SH-SY5Y (cell line): Measurements from ENCODE around the gene TEX12.

Experiments
- GATA2 ChIP-seq: IDR thresholded peaks from 2 replicates; pipeline ENCODE4 v1.6.1; 2011; ENCODE audit warnings: mild to moderate bottlenecking, low read depth, low read length
- GATA3 ChIP-seq: IDR thresholded peaks from 2 replicates; pipeline ENCODE4 v1.6.1; 2011; ENCODE audit warnings: low read depth, mild to moderate bottlenecking, low read length, moderate library complexity

DNA sequence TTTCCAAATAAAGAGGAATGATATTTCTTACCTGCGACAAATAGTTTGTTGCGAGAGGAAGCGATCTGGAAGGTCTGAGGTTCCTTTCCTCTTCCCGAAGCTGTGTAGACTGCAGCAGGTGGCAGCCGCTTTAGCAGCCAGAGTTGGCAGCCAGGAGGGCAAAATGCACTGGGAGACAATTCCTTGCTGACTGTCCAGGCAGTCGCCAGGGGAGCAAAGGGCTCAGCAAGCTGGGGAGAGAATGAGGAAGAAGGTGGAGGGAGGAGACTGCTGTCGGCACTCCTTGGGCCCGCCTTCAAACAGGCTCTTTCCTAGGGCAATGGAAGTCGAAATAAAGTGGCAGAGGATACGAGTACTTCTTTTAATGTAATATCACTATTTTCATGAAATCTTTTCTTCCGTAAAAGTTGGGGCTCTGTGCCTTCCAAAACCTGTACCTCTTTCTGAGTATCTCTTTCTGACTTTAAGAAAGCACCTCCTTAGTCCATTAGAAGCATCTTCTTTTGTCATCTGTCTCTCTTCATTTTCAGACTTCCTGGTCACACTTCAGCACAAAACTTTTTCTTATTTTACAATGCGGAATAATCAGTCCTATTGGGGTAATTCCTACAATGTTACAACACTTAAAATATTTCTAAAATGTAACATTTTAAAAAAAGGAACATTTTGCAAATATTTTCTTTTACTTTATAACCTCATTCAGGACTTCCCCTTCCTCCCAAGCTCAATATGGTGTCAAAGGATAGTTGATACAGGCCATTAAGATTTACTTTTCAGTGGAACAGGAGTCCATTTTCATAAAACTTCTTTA, 3.1 kb upstream of the TEX12 start, which contains the start of gene IL18:
- TF ChIP-seq GATA2, result no peak
- no peak for TF ChIP-seq GATA3
